NCI-H2081 treated with DMSO at 0.1 percent for 48 hours (cell line): ENCODE measurements around the gene LRRC7.

ENCODE experiments used
- DNase-seq: peaks from one replicate; lab custom pipeline; 2025; lab: John Stamatoyannopoulos, UW

LRRC7 gene

GRCh38 chr1:70092526-70092925 lies 524.8 kb downstream of the LRRC7 start:
- no peak for DNase-seq

DNA sequence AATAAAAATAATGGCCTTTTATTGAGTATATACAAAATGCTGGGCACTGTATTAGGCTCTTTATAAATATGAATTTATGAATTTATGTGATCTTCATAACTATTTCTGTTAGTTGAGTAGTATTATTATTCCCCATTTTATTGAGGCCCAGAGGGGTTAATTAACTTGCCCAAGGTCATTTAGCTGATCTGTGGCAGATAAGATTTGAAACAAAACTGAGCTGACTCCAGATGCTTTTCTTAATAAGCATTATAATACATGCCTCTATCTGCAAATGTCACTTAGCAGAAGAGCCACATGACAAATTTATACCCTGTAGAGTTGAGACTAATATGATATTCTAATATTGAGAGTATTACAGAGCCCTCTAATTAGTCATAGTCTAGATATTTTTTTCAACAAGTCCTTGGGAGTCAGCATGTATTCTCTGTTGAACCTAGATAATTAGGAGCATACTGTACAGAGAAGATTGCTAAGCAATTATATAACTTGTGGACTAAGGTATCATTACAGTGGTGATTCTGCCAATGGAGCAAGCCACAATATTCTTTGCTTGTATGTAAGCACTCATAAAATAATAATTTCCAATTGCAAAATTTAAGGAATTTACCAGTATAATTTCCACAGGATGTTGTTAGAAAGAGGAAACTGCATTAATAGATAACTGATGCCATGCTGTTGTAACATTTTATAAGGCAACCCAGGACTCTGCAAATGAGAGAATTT lies 525.7 kb downstream of the LRRC7 start:
- DNase-seq = no peak

DNA sequence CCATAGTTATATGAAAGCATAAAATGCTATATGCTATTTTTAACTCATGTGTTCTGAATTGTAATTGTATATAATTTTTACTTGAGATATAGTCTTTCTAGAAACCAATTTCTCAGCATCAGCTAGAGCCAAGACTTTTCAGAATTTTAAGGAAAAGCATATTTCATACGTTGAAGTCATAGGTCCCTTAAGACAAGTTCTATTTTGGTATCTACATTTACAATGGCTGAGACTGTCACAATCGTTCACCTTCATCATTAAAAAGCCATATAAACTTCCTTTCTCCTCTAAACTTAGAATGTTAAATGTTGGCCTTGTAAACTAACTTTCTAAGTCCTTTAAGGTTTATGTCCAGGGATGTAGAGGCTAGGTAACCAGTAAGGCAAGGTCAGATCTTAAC lies 533.5 kb downstream of the LRRC7 start:
- DNase-seq = no peak

DNA sequence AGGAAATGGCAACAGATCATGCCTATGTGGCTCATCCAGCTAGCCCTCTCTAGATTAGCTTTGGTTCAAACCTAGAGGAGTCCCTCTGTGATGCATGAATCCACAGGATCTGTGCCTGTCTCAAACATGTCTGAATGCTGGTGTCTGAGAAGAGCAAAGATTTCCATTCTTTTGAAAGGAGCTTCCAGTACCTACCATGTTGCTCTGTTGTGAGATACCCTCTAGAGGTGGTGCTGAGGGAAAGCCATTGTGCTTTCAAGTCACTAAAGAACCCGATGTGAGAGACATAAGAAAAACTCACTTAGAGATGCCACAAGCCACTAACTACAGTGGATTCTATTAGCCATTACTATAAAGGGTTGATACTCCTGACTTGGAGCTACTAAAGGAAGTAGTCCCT lies 534.1 kb downstream of the LRRC7 start:
- DNase-seq = no peak

- DNase-seq = no peak
These were observed 536.0 kb downstream of the LRRC7 start for GRCh38 chr1:70103770-70104169.

- no peak for DNase-seq
These were observed 541.5 kb downstream of the LRRC7 start for GRCh38 chr1:70109241-70109640.

GRCh38 chr1:70112838-70113237 lies 545.1 kb downstream of the LRRC7 start:
- no peak for DNase-seq

GRCh38 chr1:70115315-70115714 lies 547.6 kb downstream of the LRRC7 start:
- DNase-seq = no peak

DNA sequence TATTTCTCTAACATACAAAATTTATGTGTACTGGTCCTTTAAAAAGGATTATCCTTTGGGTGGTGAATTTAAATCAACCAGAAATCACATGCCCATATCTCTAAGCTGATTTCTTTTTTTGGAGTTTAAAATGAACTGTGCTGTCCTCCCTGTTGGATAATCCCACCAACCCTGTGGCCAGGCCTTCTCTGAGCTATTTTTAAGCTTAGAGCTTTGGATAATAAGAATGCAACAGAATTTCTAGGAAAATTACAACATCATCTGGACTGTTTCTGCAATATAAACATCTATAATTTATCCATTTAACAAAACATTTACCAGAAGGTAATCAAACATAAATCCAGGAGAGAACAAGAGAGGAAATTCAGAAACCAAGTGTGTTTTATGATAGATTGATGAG lies 549.3 kb downstream of the LRRC7 start:
- DNase-seq = no peak

- DNase-seq = no peak
These were observed 566.4 kb downstream of the LRRC7 start for GRCh38 chr1:70134148-70134547.

GRCh38 chr1:70140343-70140742 lies 572.6 kb downstream of the LRRC7 start:
- DNase-seq = no peak

- no peak for DNase-seq
These were observed 573.2 kb downstream of the LRRC7 start for GRCh38 chr1:70140894-70141293.

GRCh38 chr1:70142075-70142474 lies 574.4 kb downstream of the LRRC7 start:
- DNase-seq = no peak

DNA sequence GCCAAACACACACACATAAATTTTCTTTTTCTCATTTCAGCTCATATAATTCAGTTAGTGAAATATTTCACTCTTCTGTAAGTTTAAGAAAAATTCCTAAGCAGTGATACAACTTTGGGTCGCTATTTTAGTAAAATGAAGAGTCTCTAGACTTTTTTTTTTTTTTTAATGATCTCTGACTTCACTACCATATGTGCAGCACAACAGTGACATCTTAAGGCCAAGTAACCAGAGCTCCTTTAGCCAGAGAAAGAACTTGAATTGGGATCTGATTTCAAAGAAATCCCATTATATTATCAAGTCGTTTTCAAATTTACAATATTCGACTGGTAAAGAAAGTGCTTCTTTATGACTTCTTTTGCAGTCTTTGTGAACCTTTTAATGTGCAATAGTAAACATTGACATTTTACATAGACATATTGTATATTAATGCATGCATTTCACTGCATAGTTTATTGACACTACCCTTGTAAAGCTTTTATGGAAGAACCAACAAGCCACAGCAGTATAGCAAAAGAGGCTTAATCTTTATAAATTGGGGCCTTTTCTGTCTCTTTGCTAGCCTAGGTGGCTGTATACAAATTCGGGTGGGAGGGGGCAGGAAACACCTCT lies 575.4 kb downstream of the LRRC7 start:
- DNase-seq = no peak

DNA sequence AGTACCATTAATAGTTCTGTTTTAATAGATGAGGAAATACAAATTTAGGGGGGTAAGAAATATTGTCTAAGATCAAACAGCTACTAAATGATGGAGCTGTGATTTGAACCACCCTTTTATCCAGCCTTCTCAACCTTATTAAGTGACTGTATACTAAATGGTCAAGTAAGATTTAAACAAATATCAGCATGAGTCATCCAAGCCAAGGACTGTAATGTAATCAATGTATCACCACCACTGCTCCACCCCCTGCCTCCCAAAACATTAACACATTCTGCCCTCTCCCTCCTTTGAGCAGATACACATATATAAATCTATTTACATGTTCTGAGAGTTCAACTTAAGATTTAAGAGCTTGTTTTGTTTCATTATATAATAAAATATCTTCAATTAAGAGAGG lies 578.8 kb downstream of the LRRC7 start:
- no peak for DNase-seq

GRCh38 chr1:70150444-70150843 lies 582.7 kb downstream of the LRRC7 start:
- DNase-seq = no peak

DNA sequence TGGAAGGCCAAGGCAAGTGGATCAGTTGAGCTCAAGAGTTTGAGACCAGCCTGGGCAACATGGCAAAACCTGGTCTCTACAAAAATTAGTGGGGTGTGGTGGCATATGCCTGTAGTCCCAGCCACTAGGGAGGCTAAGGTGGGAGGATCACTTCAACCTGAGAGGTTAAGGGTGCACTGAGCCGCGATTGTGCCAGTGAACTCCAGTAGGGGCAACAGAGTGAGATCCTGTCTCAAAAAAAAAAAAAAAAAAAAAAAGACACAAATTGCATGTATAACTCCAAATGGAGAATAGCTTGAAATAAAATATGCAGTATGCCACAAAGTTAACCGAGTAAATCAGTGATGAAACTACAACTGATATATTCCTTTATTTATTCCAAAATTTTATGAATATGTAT lies 586.0 kb downstream of the LRRC7 start:
- no peak for DNase-seq

- DNase-seq = no peak
These were observed 588.9 kb downstream of the LRRC7 start for GRCh38 chr1:70156529-70157120.

GRCh38 chr1:70164350-70164749 lies 596.6 kb downstream of the LRRC7 start:
- no peak for DNase-seq

GRCh38 chr1:70168283-70168682 lies 600.6 kb downstream of the LRRC7 start:
- no peak for DNase-seq

DNA sequence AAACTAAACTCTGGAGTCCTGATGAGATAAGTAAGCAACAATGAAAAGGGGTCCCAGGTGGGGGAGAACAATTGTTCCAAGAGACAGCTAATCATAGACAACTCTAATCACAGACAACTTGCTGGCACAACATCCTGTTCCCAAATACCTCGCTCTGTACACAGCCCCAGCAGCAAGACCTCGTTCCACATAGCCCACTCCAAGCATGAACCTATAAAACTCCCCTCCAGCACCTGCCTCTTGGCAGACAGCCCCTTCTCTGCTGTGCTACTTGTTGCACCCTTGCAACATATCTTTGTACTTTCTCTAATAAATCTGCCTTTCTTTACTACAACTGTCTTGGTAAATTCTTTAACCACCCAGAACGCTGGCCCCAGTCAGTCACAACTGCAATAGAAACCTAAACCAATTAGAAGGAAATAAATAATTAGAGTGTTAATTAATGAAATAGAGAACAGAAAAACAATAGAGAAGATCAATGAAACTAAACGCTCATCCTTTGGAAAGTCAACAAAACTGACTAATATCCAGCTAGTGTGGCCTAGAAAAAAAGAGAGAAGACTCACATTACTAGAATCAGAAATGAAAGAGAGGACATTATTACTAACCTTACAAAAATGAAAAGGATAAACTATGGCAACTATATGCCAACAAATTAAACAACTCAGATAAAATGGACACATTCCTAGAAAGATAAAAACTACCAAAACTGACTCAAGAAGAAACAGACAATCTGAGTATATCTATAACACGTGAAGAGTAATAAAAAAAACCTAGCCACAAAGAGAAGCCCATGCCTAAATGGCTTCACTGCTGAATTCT lies 601.5 kb downstream of the LRRC7 start:
- no peak for DNase-seq

DNA sequence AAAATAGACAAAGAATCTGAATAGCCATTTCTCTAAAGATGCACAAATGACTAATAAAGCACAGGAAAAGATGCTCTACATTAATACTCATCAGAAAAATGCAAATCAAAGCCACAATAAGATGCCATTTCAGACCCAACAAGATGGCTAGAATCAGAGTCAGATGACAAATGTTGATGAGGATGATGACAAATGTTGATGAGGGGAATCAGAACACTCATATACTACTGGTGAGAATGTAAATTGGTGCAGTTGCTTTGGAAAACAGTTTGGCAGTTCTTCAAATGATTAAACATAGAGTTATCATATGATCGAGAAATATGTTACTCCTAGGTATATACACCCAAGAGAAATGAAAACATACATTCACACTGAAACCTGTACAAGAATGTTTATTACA lies 603.8 kb downstream of the LRRC7 start:
- DNase-seq = no peak
